ENCODE results near the gene STOX2.

STOX2 gene

GRCh38 chr4:183906489-183906738 is 1.3 kb downstream of the STOX2 start:
- TF ChIP-seq CTCF (IDR thresholded peaks at IDR 0.05; ENCODE audit: control insufficient read depth, extremely low read depth, insufficient read depth) = no peak
- no peak overlapping the region for H3K4me3 ChIP-seq (ENCODE audit: low read depth, low read length)
- DNase-seq (ENCODE audit: low read depth) = no peak

GRCh38 chr4:183906739-183907651 is 1.9 kb downstream of the STOX2 start:
- no peak overlapping the region for H3K4me3 ChIP-seq (ENCODE audit: low read depth, low read length)
- no peak for TF ChIP-seq CTCF (IDR thresholded peaks at IDR 0.05; ENCODE audit: control insufficient read depth, extremely low read depth, insufficient read depth)
- DNase-seq (ENCODE audit: low read depth) = no peak

- DNase-seq (ENCODE audit: low read depth) = no peak
- TF ChIP-seq CTCF (IDR thresholded peaks at IDR 0.05; ENCODE audit: control insufficient read depth, extremely low read depth, insufficient read depth) = no peak
- H3K4me3 ChIP-seq (ENCODE audit: low read depth, low read length) = no peak overlapping the region
These were observed 3.0 kb downstream of the STOX2 start for GRCh38 chr4:183907871-183908683.

GRCh38 chr4:183909187-183909586 is 4.1 kb downstream of the STOX2 start:
- no peak for DNase-seq (ENCODE audit: low read depth)
- H3K4me3 ChIP-seq (ENCODE audit: low read depth, low read length) = no peak overlapping the region
- TF ChIP-seq CTCF (IDR thresholded peaks at IDR 0.05; ENCODE audit: control insufficient read depth, extremely low read depth, insufficient read depth) = no peak

GRCh38 chr4:183909801-183910200 is 4.7 kb downstream of the STOX2 start:
- no peak for DNase-seq (ENCODE audit: low read depth)
- no peak for TF ChIP-seq CTCF (IDR thresholded peaks at IDR 0.05; ENCODE audit: control insufficient read depth, extremely low read depth, insufficient read depth)
- no peak overlapping the region for H3K4me3 ChIP-seq (ENCODE audit: low read depth, low read length)

- DNase-seq (ENCODE audit: low read depth) = no peak
- H3K4me3 ChIP-seq (ENCODE audit: low read depth, low read length) = no peak overlapping the region
- no peak for TF ChIP-seq CTCF (IDR thresholded peaks at IDR 0.05; ENCODE audit: control insufficient read depth, extremely low read depth, insufficient read depth)
These were observed 7.5 kb downstream of the STOX2 start for GRCh38 chr4:183912585-183912984.
